ENCODE results near the gene MAP2K3.

The MAP2K3 gene

DNA sequence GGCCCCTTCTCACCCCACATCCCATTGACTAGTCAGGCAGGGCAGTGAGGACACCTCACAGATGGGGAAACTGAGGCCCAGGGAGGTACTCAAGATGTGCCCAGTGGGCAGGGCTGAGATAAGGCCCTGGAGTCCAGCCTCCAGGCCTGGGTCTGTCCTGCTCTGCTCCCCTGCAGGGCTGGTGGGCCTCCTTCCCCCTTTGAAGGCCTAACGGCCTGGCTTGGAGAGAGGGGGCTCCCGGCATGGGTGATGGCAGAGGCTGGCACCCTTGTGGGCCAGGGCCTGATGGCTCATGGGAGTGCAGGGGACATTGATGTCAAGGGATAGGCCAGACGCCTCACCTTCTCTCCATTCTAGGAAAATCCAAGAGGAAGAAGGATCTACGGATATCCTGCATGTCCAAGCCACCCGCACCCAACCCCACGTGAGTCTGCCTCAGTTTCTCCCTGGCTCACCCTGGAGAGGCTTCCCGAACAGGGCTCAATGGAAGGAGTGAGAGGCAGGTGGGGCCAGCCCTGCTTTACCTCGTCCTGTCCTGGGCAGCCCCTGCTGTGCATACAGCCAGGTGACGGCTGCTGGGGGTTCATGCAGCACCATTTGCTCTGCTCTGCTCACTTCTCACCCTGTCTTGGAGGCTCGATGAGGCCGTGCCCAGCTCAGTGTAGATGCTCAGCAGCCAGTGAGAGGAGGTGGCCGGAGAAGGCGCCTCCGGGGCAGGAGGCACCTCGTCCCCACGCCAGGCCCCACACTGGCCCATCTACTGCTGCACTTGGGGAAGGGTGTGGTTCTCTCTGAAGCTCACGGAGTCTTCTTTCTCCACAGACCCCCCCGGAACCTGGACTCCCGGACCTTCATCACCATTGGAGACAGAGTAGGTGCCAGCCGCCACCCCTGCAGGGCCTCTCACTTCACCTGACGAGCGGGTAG, 13.8 kb downstream of the MAP2K3 start:
- no peaks in the 10 kb centered on the region for H3K79me2 ChIP-seq (ENCODE audit: insufficient read depth, low read length)
- peak overlapping the region; percentile 5; the same call in 1 of the 2 replicates for H3K4me2 ChIP-seq (ENCODE audit: low read length)
- TF ChIP-seq EZH2 (IDR thresholded peaks at IDR 0.05; ENCODE audit: borderline replicate concordance, low read length): no peak
- H4K20me1 ChIP-seq (ENCODE audit: insufficient read depth, low read length): no peaks in the 10 kb centered on the region
- H3K4me3 ChIP-seq (ENCODE audit: low read depth, low read length, poor library complexity, severe bottlenecking): no peak overlapping the region
- H3K4me1 ChIP-seq (ENCODE audit: insufficient read depth, low read length, severe bottlenecking): peaks cover 61% of the 10 kb centered on the region
- peak overlapping the region; percentile 16; the same call in 1 of the 2 replicates for H3K9ac ChIP-seq (ENCODE audit: low read length)
- no peak overlapping the region for H2AFZ ChIP-seq (ENCODE audit: low read length)
- H3F3A ChIP-seq (ENCODE audit: insufficient read depth, low read length): no peaks in the 10 kb centered on the region
- no peaks in the 10 kb centered on the region for H3K27me3 ChIP-seq (ENCODE audit: insufficient read depth, low read length)
- H3K9me2 ChIP-seq (ENCODE audit: low read depth, low read length): no peaks in the 10 kb centered on the region
- peaks cover 20% of the 10 kb centered on the region; the same call in 1 of the 2 replicates for H3K36me3 ChIP-seq (ENCODE audit: insufficient read depth, low read length)
- H3K27ac ChIP-seq (ENCODE audit: low read depth, low read length, poor library complexity, severe bottlenecking): peak overlapping the region; percentile 94
- no peaks in the 10 kb centered on the region for H3K9me3 ChIP-seq (ENCODE audit: low read length)

DNA sequence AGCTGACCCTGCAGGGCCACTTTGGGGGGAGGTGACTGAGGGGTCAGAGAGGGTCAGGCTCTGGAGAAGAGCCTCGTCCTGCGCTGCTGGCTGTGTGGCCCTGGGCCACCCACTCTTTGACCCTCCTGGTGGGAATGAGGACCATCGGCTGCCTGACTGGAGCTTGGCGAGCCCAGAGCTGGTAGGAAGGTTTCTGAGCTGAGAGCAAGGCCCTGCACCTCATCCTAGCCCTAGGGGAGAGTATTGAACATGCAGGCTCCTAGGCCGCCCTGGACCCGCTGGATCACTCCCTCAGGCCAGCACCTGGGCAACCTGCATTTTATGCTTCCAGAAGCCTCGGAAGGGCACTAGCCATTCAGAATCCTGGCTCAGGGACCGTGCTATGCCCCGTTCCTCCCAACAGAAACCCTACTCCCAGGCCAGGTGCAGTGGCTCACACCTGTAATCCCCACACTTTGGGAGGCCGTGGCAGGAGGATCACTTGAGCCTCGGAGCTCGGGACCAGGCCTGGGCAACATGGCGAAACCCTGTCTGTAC, 14.5 kb downstream of the MAP2K3 start:
- Histone ChIP-seq H3K27ac (ENCODE audit: low read depth, low read length, poor library complexity, severe bottlenecking) (peak overlapping the region; percentile 94), H3K4me1 (ENCODE audit: insufficient read depth, low read length, severe bottlenecking) (peaks cover 61% of the 10 kb centered on the region), H3K9me3 (ENCODE audit: low read length) (no peaks in the 10 kb centered on the region), H3K9ac (ENCODE audit: low read length) (peak overlapping the region; percentile 16; the same call in 1 of the 2 replicates), H3K79me2 (ENCODE audit: insufficient read depth, low read length) (no peaks in the 10 kb centered on the region), H4K20me1 (ENCODE audit: insufficient read depth, low read length) (no peaks in the 10 kb centered on the region), H3K36me3 (ENCODE audit: insufficient read depth, low read length) (peaks cover 27% of the 10 kb centered on the region; the same call in 1 of the 2 replicates), H3K27me3 (ENCODE audit: insufficient read depth, low read length) (no peaks in the 10 kb centered on the region), H3F3A (ENCODE audit: insufficient read depth, low read length) (no peaks in the 10 kb centered on the region), H3K9me2 (ENCODE audit: low read depth, low read length) (no peaks in the 10 kb centered on the region), H2AFZ (ENCODE audit: low read length) (no peak overlapping the region), H3K4me3 (ENCODE audit: low read depth, low read length, poor library complexity, severe bottlenecking) (no peak overlapping the region), H3K4me2 (ENCODE audit: low read length) (no peak overlapping the region)
- TF ChIP-seq EZH2 (IDR thresholded peaks at IDR 0.05; ENCODE audit: borderline replicate concordance, low read length): no peak
- TF ChIP-seq, protein P1, sequence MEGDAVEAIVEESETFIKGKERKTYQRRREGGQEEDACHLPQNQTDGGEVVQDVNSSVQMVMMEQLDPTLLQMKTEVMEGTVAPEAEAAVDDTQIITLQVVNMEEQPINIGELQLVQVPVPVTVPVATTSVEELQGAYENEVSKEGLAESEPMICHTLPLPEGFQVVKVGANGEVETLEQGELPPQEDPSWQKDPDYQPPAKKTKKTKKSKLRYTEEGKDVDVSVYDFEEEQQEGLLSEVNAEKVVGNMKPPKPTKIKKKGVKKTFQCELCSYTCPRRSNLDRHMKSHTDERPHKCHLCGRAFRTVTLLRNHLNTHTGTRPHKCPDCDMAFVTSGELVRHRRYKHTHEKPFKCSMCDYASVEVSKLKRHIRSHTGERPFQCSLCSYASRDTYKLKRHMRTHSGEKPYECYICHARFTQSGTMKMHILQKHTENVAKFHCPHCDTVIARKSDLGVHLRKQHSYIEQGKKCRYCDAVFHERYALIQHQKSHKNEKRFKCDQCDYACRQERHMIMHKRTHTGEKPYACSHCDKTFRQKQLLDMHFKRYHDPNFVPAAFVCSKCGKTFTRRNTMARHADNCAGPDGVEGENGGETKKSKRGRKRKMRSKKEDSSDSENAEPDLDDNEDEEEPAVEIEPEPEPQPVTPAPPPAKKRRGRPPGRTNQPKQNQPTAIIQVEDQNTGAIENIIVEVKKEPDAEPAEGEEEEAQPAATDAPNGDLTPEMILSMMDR (IDR thresholded peaks at IDR 0.05; ENCODE audit: low read length): no peak

DNA sequence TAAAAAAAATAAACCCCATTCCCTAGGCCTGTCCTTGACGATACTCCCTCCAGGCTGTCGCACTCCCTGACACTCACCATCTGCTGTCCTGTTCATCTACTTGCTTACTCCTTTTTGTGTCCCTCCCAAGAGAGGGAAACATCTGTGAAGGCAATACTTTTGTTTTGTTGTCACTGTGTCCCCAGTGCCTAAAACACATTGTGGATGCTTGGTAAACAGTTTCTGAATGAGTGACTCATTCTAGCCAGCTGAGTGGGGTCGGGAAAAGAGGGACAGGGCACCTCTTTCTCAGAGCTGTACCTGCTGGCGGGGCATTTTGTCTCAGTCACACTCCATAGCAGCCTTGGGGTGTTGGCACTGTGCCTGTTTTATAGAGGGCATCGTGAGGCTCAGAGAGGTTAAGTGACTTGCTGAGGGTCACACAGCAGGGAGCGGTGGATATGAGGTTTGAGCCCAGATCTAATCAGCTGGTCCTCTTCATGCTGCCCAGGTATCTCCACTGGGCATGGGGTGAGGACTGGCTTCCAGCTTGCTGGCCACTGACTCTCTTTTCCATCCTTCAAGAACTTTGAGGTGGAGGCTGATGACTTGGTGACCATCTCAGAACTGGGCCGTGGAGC, 15.6 kb downstream of the MAP2K3 start:
- TF ChIP-seq EZH2 (IDR thresholded peaks at IDR 0.05; ENCODE audit: borderline replicate concordance, low read length): no peak
- TF ChIP-seq, protein P1 (IDR thresholded peaks at IDR 0.05; ENCODE audit: low read length): no peak
- no peak overlapping the region; the same call in 1 of the 2 replicates for H3K9ac ChIP-seq (ENCODE audit: low read length)
- no peaks in the 10 kb centered on the region for H3K9me3 ChIP-seq (ENCODE audit: low read length)
- no peaks in the 10 kb centered on the region for H3K9me2 ChIP-seq (ENCODE audit: low read depth, low read length)
- H3K4me3 ChIP-seq (ENCODE audit: low read depth, low read length, poor library complexity, severe bottlenecking): no peak overlapping the region
- no peaks in the 10 kb centered on the region for H4K20me1 ChIP-seq (ENCODE audit: insufficient read depth, low read length)
- H3F3A ChIP-seq (ENCODE audit: insufficient read depth, low read length): no peaks in the 10 kb centered on the region
- H3K27ac ChIP-seq (ENCODE audit: low read depth, low read length, poor library complexity, severe bottlenecking): peak overlapping the region; percentile 52
- no peaks in the 10 kb centered on the region for H3K27me3 ChIP-seq (ENCODE audit: insufficient read depth, low read length)
- H3K4me1 ChIP-seq (ENCODE audit: insufficient read depth, low read length, severe bottlenecking): peaks cover 57% of the 10 kb centered on the region
- no peaks in the 10 kb centered on the region for H3K79me2 ChIP-seq (ENCODE audit: insufficient read depth, low read length)
- peaks cover 37% of the 10 kb centered on the region; the same call in 1 of the 2 replicates for H3K36me3 ChIP-seq (ENCODE audit: insufficient read depth, low read length)
- H2AFZ ChIP-seq (ENCODE audit: low read length): no peak overlapping the region
- H3K4me2 ChIP-seq (ENCODE audit: low read length): peak overlapping the region; percentile 28; the same call in 1 of the 2 replicates

Measured in OCI-LY1 (cell line).